ENCODE measurements around the gene TREML4. TPM values are rescaled to one million over a fixed set of nuclear protein-coding genes. Genes with fewer than 3 reads are reported as not detected.

TREML4 gene
- total and polyA plus RNA-seq, 9 of the 15 experiments (the other 6 are each of a cell fraction or from before 2014, with no cell fraction given) = not detected

DNA sequence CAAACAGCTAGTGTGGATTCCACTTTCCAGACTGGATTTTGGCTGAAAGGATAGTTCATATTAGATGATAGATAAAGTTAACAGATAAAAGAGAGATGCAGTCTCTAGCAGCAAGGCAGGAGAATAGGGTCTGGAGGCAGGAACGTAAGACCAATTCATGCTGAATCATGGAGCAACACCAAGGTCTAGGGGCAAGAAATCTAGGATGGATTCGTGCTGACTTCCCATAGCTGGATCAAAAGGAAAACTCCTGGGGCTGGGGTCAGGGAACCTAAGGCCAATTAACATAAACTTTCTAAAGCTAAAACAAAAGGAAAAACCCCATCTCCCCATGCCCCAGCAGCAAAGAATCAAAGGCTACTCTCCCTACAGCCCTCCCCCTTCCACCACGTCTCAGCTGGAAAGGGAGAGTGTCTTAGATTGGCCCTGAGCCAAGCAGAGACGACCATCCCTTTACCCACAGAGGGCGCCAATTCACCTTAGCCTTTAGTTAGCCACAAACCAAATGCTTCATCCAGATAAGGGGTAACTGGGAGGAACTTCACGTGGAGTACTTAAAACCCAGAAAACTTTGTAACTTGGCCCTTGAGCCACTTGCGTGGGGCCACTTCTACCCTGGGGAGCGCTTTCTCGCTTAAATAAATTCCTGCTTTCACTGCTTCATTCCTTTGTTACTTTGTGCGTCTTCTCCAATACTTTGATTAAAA, 50.7 kb downstream of the TREML4 start (continued):
- TF ChIP-seq, protein P1, sequence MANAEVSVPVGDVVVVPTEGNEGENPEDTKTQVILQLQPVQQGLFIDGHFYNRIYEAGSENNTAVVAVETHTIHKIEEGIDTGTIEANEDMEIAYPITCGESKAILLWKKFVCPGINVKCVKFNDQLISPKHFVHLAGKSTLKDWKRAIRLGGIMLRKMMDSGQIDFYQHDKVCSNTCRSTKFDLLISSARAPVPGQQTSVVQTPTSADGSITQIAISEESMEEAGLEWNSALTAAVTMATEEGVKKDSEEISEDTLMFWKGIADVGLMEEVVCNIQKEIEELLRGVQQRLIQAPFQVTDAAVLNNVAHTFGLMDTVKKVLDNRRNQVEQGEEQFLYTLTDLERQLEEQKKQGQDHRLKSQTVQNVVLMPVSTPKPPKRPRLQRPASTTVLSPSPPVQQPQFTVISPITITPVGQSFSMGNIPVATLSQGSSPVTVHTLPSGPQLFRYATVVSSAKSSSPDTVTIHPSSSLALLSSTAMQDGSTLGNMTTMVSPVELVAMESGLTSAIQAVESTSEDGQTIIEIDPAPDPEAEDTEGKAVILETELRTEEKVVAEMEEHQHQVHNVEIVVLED (CRISPR knock-in tag; IDR thresholded peaks at IDR 0.05) = no peak
- TF ChIP-seq ZNF12 (CRISPR knock-in tag; IDR thresholded peaks at IDR 0.05) = no peak
- TF ChIP-seq, protein P2, sequence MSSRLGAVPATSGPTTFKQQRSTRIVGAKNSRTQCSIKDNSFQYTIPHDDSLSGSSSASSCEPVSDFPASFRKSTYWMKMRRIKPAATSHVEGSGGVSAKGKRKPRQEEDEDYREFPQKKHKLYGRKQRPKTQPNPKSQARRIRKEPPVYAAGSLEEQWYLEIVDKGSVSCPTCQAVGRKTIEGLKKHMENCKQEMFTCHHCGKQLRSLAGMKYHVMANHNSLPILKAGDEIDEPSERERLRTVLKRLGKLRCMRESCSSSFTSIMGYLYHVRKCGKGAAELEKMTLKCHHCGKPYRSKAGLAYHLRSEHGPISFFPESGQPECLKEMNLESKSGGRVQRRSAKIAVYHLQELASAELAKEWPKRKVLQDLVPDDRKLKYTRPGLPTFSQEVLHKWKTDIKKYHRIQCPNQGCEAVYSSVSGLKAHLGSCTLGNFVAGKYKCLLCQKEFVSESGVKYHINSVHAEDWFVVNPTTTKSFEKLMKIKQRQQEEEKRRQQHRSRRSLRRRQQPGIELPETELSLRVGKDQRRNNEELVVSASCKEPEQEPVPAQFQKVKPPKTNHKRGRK (tag; IDR thresholded peaks at IDR 0.05) = no peak
- peak; percentile 74; the same call in 1 of the 2 replicates for TF ChIP-seq ZNF175 (CRISPR knock-in tag; IDR thresholded peaks at IDR 0.05; ENCODE audit: low read depth)
- peak; percentile 31; the same call in 1 of the 2 replicates for TF ChIP-seq FOXM1 (IDR thresholded peaks at IDR 0.05; ENCODE audit: low read depth)
- no peak for TF ChIP-seq FOXM1 (CRISPR knock-in tag; IDR thresholded peaks at IDR 0.05; ENCODE audit: low read depth)
- no peak for TF ChIP-seq SNRNP70 (optimal IDR thresholded peaks at IDR 0.05; ENCODE audit: low read depth, low read length)
- no peak for TF ChIP-seq PHF8 (IDR thresholded peaks at IDR 0.05; ENCODE audit: borderline replicate concordance, low read length)
- peak; percentile 54; the same call in 1 of the 2 replicates for TF ChIP-seq GATAD2B (IDR thresholded peaks at IDR 0.05; ENCODE audit: borderline replicate concordance)
- 0 out of 2 replicates have a peak, but pooled peaks have one; percentile 24 for TF ChIP-seq GABPA (tag; conservative IDR thresholded peaks at IDR 0.05; ENCODE audit: low read depth)
- TF ChIP-seq NR2C2 (CRISPR knock-in tag; IDR thresholded peaks at IDR 0.05) = no peak; the same call in 1 of the 2 replicates
- TF ChIP-seq NR2C2 (tag; IDR thresholded peaks at IDR 0.05) = no peak
- no peak for TF ChIP-seq EZH2 (IDR thresholded peaks at IDR 0.05; ENCODE audit: borderline replicate concordance, low read depth, low read length)
- no peak for TF ChIP-seq MCM3 (IDR thresholded peaks at IDR 0.05)
